Gastrocnemius medialis (tissue), 4 donors: ENCODE data around the gene PASD1.

Experiments used
- POLR2A ChIP-seq, 2 donors: fragments of 450-650 bp; IDR thresholded peaks; one replicate each; pipeline ENCODE4 v1.6.1; 2017; ENCODE audit warnings: antibody characterized with exemption in 2 of 2, mild to moderate bottlenecking in 2 of 2, moderate library complexity in 2 of 2
- TF ChIP-seq, protein P1 (sequence below), 5 experiments: fragments of 450-650 bp in 3 of 5; fragments of 200-600 bp in 2 of 5; sonication (generic) in 2 of 5; IDR thresholded peaks in 4 of 5; conservative IDR thresholded peaks in 1 of 5; 1 replicate in 4 of 5; 2 replicates in 1 of 5; pipeline ENCODE4 v1.5.1; 2016 to 2019; ENCODE audit warnings: antibody characterized with exemption in 5 of 5, mild to moderate bottlenecking in 3 of 5, moderate library complexity in 3 of 5

DNA sequence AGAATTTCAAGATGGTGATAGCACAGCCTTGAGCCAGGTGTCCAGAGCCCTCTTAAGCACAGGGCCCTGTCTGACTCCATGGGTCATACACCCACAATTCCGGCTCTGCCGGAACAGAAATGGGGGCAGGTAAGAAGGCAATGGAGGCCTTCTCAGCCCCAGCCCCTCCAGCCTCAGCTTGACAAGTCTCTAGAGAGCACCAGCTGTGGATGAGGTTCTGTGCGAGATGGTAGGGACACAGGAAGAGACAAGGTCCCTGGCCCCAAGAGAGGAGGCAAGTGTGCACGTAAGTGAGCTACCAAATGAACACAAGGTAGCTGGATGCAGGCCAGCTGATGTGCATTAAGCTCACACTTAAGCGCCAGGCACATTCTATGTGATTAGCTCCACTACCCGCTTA is 129.3 kb downstream of the PASD1 start:
- no peak for TF ChIP-seq POLR2A (IDR thresholded peaks at IDR 0.05)
- TF ChIP-seq, protein P1, sequence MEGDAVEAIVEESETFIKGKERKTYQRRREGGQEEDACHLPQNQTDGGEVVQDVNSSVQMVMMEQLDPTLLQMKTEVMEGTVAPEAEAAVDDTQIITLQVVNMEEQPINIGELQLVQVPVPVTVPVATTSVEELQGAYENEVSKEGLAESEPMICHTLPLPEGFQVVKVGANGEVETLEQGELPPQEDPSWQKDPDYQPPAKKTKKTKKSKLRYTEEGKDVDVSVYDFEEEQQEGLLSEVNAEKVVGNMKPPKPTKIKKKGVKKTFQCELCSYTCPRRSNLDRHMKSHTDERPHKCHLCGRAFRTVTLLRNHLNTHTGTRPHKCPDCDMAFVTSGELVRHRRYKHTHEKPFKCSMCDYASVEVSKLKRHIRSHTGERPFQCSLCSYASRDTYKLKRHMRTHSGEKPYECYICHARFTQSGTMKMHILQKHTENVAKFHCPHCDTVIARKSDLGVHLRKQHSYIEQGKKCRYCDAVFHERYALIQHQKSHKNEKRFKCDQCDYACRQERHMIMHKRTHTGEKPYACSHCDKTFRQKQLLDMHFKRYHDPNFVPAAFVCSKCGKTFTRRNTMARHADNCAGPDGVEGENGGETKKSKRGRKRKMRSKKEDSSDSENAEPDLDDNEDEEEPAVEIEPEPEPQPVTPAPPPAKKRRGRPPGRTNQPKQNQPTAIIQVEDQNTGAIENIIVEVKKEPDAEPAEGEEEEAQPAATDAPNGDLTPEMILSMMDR (IDR thresholded peaks at IDR 0.05 in 4 of 5, conservative IDR thresholded peaks at IDR 0.05 in 1 of 5), result no peak
